Thyroid gland (tissue), 4 donors: ENCODE results near the gene PITPNB.

ENCODE experiments used
- POLR2A ChIP-seq, 2 donors: fragments of 450-650 bp; IDR thresholded peaks; one replicate each; pipeline ENCODE4 v1.6.1; 2017; ENCODE audit warnings: antibody characterized with exemption in 2 of 2, mild to moderate bottlenecking in 2 of 2, moderate library complexity in 1 of 2
- TF ChIP-seq, protein P1 (sequence below), 6 experiments: fragments of 200-600 bp in 3 of 6; fragments of 450-650 bp in 3 of 6; sonication (generic) in 3 of 6; IDR thresholded peaks; one replicate each; pipeline ENCODE4 v1.5.1; 2016 to 2019; ENCODE audit warnings: antibody characterized with exemption in 6 of 6, mild to moderate bottlenecking in 2 of 6, inconsistent platforms in 1 of 6, moderate library complexity in 1 of 6

DNA sequence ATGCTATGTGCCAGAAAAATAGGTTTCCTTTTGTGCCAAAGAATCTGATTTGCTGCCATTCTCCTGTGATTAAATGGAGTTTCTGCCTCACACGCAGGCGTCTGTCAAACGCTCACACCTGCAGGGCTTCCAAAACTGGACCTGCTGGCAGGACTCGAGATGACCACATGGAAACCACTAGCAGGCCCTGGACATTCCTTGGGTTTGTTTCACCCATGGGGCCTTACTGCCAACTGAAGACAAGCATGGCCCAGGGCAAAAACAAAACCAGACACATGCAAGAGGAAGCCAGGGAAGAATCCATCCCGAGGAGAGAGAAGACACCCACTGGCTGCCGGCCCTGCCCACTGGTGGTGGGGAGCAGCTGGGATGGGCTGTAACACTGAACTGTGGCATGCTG is 61.6 kb downstream of the PITPNB start:
- no peak for TF ChIP-seq POLR2A (IDR thresholded peaks at IDR 0.05)
- TF ChIP-seq, protein P1, sequence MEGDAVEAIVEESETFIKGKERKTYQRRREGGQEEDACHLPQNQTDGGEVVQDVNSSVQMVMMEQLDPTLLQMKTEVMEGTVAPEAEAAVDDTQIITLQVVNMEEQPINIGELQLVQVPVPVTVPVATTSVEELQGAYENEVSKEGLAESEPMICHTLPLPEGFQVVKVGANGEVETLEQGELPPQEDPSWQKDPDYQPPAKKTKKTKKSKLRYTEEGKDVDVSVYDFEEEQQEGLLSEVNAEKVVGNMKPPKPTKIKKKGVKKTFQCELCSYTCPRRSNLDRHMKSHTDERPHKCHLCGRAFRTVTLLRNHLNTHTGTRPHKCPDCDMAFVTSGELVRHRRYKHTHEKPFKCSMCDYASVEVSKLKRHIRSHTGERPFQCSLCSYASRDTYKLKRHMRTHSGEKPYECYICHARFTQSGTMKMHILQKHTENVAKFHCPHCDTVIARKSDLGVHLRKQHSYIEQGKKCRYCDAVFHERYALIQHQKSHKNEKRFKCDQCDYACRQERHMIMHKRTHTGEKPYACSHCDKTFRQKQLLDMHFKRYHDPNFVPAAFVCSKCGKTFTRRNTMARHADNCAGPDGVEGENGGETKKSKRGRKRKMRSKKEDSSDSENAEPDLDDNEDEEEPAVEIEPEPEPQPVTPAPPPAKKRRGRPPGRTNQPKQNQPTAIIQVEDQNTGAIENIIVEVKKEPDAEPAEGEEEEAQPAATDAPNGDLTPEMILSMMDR (IDR thresholded peaks at IDR 0.05): no peak
